Epithelial cell of proximal tubule (primary cell): ENCODE data around the gene CDKN2B-AS1. TPM values are rescaled to one million over a fixed set of nuclear protein-coding genes. Genes with fewer than 3 reads are reported as not detected.
A peak's percentile ranks its signal among the peaks of the same experiment; 100 is the strongest.

ENCODE experiments used
- DNase-seq: peaks from one replicate; pipeline ENCODE4 v3.0.0-alpha.2; 2011; ENCODE audit warnings: low read depth
- H3K4me3 ChIP-seq: 2 replicates; pipeline ENCODE4 v1.5.1; 2011; ENCODE audit warnings: low read depth, mild to moderate bottlenecking, low read length
- total RNA-seq: library from RNA; depleted of rRNA; stranded (reverse); fragments of >200 nt; gene quantifications from 2 replicates; pipeline ENCODE4 v1.2.3, GENCODE V29; 2015
- TF ChIP-seq, protein P1 (sequence below): conservative IDR thresholded peaks from 2 replicates; pipeline ENCODE4 v1.5.1; 2012; ENCODE audit warnings: low read depth, mild to moderate bottlenecking, low read length

Gene CDKN2B-AS1
- total RNA-seq, 1 donor from 2014 or later = not detected

DNA sequence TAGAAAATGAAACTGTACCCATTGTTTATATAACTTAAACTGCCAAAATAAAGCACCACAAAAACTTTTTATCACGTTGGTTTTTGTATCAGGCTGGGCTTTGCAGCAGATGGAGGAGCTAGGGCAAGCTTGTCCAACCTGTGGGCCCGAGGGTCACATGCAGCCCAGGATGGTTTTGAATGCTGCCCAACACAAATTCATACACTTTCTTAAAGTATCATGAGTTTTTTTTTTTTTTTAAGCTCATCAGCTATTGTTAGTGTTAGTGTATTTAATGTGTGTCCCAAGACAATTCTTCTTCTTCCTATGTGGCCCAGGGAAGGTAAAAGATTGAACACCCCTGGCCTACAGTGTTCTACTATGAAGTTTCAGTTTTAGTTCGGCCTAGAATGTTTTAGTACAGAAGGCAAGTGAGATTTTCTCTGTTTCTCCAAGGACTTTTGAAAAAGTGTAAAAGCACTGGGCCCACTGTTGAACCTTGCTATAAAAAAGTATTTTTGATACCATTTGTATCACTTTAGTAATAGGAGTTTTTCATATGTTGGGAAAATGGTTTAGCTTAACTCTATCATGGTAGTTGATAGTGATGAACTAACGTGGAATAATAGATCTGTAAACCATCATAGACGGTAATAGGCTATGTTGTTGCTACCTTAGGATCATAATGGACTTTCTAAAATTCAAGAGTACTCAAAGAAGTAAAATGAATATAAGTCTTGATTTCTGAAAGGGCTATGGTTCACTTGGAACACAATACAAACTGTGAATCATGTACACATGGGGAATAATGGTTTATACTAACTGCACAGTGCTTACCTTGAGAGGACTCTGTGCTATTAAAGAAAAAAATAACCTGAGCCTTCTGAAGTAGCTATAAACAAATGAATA lies 3.3 kb upstream of the CDKN2B-AS1 start:
- peak overlapping the region; percentile 21 for H3K4me3 ChIP-seq
- TF ChIP-seq, protein P1, sequence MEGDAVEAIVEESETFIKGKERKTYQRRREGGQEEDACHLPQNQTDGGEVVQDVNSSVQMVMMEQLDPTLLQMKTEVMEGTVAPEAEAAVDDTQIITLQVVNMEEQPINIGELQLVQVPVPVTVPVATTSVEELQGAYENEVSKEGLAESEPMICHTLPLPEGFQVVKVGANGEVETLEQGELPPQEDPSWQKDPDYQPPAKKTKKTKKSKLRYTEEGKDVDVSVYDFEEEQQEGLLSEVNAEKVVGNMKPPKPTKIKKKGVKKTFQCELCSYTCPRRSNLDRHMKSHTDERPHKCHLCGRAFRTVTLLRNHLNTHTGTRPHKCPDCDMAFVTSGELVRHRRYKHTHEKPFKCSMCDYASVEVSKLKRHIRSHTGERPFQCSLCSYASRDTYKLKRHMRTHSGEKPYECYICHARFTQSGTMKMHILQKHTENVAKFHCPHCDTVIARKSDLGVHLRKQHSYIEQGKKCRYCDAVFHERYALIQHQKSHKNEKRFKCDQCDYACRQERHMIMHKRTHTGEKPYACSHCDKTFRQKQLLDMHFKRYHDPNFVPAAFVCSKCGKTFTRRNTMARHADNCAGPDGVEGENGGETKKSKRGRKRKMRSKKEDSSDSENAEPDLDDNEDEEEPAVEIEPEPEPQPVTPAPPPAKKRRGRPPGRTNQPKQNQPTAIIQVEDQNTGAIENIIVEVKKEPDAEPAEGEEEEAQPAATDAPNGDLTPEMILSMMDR = no peak
- no peak for DNase-seq

DNA sequence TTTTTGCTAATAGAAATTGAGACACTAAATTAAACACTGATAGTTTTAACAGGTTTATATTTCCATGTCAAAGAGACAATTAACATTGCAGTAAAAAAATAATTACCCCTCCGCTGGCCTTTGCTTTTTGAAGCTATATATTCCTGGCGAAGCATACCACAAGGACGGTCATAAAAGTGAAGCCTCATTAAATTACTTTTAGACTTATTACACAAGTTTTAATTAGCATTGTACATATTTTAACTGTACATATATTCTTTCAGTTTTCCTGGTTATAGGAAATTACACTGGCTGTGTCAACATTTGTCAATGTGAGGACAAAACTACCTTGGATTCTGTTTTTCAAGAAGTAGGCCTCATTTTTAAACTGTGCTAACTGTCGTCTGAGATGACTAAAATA lies 1.6 kb upstream of the CDKN2B-AS1 start:
- peak overlapping the region; percentile 76 for H3K4me3 ChIP-seq
- TF ChIP-seq, protein P1 = no peak
- DNase-seq = no peak

DNA sequence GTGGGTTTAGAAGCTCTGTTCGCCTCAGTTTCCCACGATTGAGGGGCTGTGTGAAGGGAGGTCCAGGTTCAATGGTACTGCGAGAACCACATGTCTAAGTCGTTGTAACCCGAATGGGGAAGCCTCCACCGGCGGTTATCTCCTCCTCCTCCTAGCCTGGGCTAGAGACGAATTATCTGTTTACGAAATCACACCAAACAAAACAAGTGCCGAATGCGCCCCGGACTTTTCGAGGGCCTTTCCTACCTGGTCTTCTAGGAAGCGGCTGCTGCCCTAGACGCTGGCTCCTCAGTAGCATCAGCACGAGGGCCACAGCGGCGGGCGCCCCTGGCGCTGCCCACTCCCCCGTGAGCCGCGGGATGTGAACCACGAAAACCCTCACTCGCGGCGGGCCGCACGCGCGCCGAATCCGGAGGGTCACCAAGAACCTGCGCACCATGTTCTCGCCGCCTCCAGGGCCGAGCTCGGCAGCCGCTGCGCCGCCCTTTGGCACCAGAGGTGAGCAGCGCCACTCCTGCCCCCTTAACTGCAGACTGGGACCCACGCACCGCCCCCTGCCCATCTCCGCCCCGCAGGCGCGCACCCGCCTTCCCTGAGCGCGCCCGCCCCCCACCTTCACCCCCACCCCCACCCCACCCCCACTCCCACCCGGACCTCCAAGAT lies 567 bp upstream of the CDKN2B-AS1 start, which contains the start of gene CDKN2A:
CDKN2A (minus strand) TSS at position 500 of the 663 bp plus-strand sequence.
- TF ChIP-seq, protein P1 = peak; percentile 14
- DNase-seq = no peak
- peak within 1 kb of the TSS; percentile 76 for H3K4me3 ChIP-seq

DNA sequence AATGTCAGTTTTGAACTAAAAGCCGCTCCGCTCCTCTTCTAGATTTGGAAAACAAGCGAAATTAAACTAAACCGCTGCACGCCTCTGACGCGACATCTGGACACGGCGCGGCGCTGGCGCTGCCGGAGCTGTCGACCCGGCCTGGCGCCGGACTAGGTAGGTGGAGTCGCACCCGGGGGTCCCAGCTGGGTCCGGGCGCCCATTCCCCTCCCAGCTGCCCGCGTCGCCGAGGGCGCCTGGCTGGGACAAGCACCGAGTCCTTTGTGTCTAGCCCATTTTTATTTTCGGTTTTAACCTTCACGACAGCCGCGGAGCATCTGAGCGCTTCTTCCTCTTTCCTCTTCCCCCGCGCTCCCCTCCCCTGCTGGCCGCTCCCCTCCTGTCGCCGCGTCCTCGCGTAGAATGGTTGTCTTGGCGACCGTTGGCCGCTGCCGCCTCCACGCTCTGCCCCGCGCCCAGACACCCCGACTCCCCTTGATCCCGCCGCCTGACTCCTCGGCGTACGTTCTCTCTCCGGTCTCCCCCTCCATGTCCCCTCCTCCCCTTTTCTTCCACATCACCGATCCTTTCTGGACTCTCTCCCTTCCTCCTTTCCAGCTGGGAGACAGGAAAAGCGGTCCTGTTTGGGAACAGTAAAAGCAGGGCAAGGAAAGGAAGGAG lies 545 bp downstream of the CDKN2B-AS1 start:
- TF ChIP-seq, protein P1 = no peak
- no peak for DNase-seq
- H3K4me3 ChIP-seq = peak overlapping the region; percentile 76

DNA sequence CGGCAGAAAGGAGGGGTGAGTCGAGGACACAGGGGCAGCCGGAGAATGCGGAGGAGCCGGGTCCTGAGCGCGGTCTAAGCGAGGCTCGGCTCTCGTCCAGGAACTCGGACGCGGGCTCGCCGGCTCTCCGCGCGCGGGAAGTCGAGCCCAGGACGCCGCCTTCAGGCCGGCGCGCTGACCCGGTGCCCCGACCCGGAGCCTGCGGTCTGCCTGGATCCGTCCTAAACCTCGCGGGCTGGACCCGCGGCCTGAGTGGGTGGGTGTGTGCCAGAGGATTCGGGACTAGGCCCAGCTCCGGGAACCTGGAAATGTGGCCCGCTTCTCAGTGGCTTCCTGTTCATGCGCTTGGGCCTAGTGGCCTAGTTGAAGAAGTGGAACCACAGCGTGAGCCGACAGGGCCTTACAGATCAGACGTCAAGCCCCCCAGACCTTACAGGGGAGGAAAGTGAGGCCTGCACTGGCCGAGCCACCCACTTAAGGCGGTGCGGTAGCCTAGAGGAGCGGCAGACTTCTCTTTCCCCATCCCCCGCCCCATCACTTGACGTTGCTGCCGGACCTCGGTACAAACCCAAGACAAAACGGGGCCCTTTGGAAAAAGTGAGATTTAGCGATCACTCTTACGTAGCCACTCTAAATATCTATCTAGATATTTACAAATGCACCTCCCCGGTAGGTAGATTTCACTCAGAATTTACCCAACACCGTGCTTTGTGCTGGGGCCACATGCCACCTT lies 1.2 kb downstream of the CDKN2B-AS1 start:
- DNase-seq = no peak
- TF ChIP-seq, protein P1 = peak; percentile 34

DNA sequence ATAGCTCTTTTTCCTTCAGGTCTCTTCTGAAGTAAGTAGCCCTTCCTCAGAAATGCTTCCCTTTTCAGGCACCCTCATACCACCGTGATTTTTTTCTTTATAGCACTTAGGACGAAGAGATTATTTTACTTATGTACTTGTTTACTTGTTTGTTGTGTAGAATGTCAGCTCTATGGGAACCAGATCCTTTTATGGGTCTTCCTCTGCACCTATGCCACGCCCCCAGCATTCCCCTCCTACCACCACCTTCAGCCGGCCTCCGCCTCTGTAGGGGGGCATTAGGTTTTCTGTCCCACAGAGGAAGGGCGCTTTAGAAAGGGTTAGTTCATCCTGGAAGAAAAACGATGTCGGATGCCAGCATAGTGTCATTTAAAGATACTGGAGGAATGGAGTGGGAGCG lies 1.8 kb downstream of the CDKN2B-AS1 start:
- TF ChIP-seq, protein P1 = no peak
- no peak for DNase-seq
- H3K4me3 ChIP-seq = peak overlapping the region; percentile 76

More for the DNA sequence above, 1.2 kb downstream of the CDKN2B-AS1 start:
- peak overlapping the region; percentile 76 for H3K4me3 ChIP-seq
